AG04449 (cell line): ENCODE data around the gene AFDN.

Experiments used
- CTCF ChIA-PET: fragments of 350-600 bp; formaldehyde crosslinking; extraction: SDS; loops from one replicate; lab custom pipeline; 2021; ENCODE audit warnings: antibody characterized with exemption; lab: Yijun Ruan, JAX
- POLR2A ChIA-PET: fragments of 400-600, 350-600 bp; formaldehyde crosslinking; extraction: SDS; loops from one replicate; lab custom pipeline; 2020; ENCODE audit warnings: antibody characterized with exemption, inconsistent platforms; lab: Yijun Ruan, JAX
- DNase-seq: peaks from one replicate; pipeline ENCODE4 v3.0.0-alpha.2; 2010; ENCODE audit warnings: low read depth, low spot score
- H3K4me3 ChIP-seq: 2 replicates; pipeline ENCODE4 v1.5.1; 2011; ENCODE audit warnings: low read depth, mild to moderate bottlenecking, control low read depth, low read length
- TF ChIP-seq, protein P1 (sequence below): IDR thresholded peaks from one replicate; pipeline ENCODE4 v1.5.1; 2011; ENCODE audit warnings: mild to moderate bottlenecking, moderate library complexity, low read length, control low read depth, inconsistent platforms; ENCODE audit not compliant: insufficient read depth; ENCODE audit errors: missing control alignments

Gene AFDN

DNA sequence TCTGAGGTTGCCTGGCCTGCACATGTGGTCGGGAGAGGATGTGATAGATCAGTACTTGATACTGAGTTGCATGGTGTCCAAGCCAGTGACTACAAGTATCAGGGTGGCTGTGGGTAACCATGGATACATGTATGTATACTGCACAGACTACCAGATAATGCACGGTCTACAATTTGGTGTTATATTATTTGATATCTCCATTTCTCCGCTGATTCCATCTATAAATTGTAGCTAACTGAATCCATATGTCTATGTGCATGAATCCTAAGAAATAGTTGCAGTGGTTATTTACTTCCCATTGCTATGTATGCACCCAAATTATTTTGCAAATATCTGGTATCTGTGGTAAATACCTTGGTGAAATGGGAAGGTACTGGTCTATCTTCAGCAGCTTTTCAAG is 87.0 kb downstream of the AFDN start:
- CTCF ChIA-PET = interaction anchor here (1.5 kb wide), 1 partner anchor 9 kb away, joined by 3 read pairs; no protein-coding TSS in a partner anchor
- DNase-seq = no peak
- TF ChIP-seq, protein P1, sequence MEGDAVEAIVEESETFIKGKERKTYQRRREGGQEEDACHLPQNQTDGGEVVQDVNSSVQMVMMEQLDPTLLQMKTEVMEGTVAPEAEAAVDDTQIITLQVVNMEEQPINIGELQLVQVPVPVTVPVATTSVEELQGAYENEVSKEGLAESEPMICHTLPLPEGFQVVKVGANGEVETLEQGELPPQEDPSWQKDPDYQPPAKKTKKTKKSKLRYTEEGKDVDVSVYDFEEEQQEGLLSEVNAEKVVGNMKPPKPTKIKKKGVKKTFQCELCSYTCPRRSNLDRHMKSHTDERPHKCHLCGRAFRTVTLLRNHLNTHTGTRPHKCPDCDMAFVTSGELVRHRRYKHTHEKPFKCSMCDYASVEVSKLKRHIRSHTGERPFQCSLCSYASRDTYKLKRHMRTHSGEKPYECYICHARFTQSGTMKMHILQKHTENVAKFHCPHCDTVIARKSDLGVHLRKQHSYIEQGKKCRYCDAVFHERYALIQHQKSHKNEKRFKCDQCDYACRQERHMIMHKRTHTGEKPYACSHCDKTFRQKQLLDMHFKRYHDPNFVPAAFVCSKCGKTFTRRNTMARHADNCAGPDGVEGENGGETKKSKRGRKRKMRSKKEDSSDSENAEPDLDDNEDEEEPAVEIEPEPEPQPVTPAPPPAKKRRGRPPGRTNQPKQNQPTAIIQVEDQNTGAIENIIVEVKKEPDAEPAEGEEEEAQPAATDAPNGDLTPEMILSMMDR = no peak
- no peak overlapping the region for H3K4me3 ChIP-seq
- POLR2A ChIA-PET = no interaction called here

DNA sequence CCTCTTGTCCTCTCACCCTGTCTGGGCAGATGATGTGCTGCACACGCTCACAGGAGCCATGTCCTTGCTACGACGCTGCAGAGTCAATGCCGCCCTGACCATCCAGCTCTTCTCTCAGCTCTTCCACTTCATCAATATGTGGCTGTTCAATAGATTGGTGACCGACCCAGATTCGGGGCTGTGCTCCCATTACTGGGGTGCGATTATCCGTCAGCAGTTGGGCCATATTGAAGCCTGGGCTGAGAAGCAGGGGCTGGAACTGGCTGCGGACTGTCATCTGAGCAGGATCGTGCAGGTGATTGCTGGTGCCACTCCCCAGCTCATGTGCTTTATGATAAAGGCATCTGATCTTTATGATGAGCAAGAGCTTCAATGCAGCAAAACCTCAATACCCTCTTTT is 88.4 kb downstream of the AFDN start:
- ChIA-PET CTCF (interaction anchor here (1.5 kb wide), 1 partner anchor 10 kb away, joined by 3 read pairs; no protein-coding TSS in a partner anchor), POLR2A (no interaction called here)
- DNase-seq = no peak
- TF ChIP-seq, protein P1 = no peak
- H3K4me3 ChIP-seq = no peak overlapping the region

DNA sequence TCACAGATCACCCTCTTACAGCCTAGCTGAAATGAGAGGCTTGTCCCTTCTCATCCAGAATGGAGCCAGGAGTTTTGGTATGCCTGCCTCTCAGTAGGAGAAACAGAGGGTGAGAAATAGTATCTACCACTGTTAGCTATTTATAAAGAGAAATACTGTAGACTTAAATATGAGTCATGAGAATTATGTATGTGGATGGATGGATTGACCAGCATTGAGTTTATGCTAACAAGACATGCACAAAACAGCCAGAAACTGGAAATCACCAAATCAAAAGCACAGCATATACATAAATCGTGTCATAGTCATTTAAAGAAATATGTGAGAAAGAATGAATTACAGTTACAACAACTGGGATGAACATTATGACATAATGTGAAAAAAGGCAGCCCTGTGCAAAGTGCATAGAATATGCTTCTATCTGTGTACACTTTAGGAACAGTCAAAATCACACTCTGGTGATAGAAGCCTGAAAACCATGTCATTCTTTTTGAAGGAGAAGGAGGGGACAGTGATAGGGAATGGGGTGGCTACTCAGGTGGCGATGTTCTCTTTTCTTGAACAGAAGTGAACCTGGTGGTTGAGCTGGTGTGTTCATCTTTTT is 90.9 kb downstream of the AFDN start:
- TF ChIP-seq, protein P1 = no peak
- CTCF ChIA-PET = interaction anchor here (1.0 kb wide), 1 partner anchor 21 kb away, joined by 3 read pairs; no protein-coding TSS in a partner anchor
- POLR2A ChIA-PET = no interaction called here
- H3K4me3 ChIP-seq = no peak overlapping the region
- no peak for DNase-seq

GRCh38 chr6:167918548-167919278 is 92.0 kb downstream of the AFDN start:
- POLR2A ChIA-PET = no interaction called here
- CTCF ChIA-PET = interaction anchor here (1.0 kb wide), 1 partner anchor 22 kb away, joined by 3 read pairs; no protein-coding TSS in a partner anchor
- TF ChIP-seq, protein P1 = no peak
- DNase-seq = no peak
- H3K4me3 ChIP-seq = no peak overlapping the region

DNA sequence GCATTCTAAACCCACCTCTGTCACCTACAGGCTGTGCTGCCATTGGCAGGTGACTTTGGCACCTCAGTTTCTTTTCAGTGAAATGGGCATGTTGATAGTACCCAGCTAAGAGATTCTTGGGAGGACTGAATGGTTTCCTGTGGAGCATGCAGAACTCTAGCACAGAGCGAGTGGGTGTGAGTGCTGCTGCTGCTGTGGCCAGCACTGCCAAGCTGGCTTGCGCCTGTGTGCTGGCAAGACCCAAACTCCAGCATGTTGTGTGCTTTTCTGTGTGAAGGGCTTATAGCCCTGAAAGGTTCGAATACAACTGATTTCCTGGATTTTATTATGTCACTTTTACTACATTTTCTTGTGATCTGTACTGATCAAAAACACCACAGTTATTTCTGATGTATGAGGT is 92.6 kb downstream of the AFDN start:
- TF ChIP-seq, protein P1 = no peak
- ChIA-PET POLR2A (no interaction called here), CTCF (no interaction called here)
- no peak for DNase-seq
- no peak overlapping the region for H3K4me3 ChIP-seq

GRCh38 chr6:167920165-167920564 is 93.5 kb downstream of the AFDN start:
- ChIA-PET CTCF (interaction anchor here (1.2 kb wide), 1 partner anchor 10 kb away, joined by 4 read pairs; no protein-coding TSS in a partner anchor), POLR2A (no interaction called here)
- TF ChIP-seq, protein P1 = no peak
- H3K4me3 ChIP-seq = no peak overlapping the region
- no peak for DNase-seq
